SJSA1 (cell line): ENCODE measurements around the gene APOC1. TPM values are rescaled to one million over a fixed set of nuclear protein-coding genes. Genes with fewer than 3 reads are reported as not detected.
"Not testable (repeated sequence)": the region's sequence is repeated elsewhere in the genome, so short reads cannot be mapped to it uniquely, and the experiment has no call there.

Source experiments
- DNase-seq, 2 experiments: peaks; one replicate each; pipeline ENCODE4 v3.0.0-alpha.2; 2015 to 2020; ENCODE audit warnings: low spot score in 2 of 2, low read depth in 1 of 2
- H3K27ac ChIP-seq: fragments of 250-450 bp; sonication (Bioruptor Pico); 2 replicates; pipeline ENCODE4 v1.5.1; 2020; ENCODE audit warnings: mild to moderate bottlenecking, moderate library complexity
- H3K27me3 ChIP-seq: fragments of 250-450 bp; sonication (Bioruptor Pico); replicated peaks from 2 replicates; pipeline ENCODE4 v1.5.1; 2020; ENCODE audit warnings: mild to moderate bottlenecking, moderate library complexity
- H3K36me3 ChIP-seq: fragments of 250-450 bp; sonication (Bioruptor Pico); 2 replicates; pipeline ENCODE4 v1.5.1; 2020; ENCODE audit warnings: mild to moderate bottlenecking
- H3K4me1 ChIP-seq: fragments of 250-450 bp; sonication (Bioruptor Pico); replicated peaks from 2 replicates; pipeline ENCODE4 v1.6.1; 2021; ENCODE audit warnings: mild to moderate bottlenecking
- H3K4me3 ChIP-seq: fragments of 250-450 bp; sonication (Bioruptor Pico); 2 replicates; pipeline ENCODE4 v1.5.1; 2020; ENCODE audit warnings: mild to moderate bottlenecking
- H3K9me3 ChIP-seq: fragments of 250-450 bp; sonication (Bioruptor Pico); replicated peaks from 2 replicates; pipeline ENCODE4 v1.5.1; 2020; ENCODE audit warnings: mild to moderate bottlenecking
- total RNA-seq: library from RNA; depleted of rRNA; stranded (reverse); fragments of >200 nt; shearing (Covaris generic); gene quantifications from 2 replicates; pipeline ENCODE4 v1.2.3, GENCODE V29; 2014

Gene APOC1
- total RNA-seq, 1 experiment from 2014 or later = not detected

DNA sequence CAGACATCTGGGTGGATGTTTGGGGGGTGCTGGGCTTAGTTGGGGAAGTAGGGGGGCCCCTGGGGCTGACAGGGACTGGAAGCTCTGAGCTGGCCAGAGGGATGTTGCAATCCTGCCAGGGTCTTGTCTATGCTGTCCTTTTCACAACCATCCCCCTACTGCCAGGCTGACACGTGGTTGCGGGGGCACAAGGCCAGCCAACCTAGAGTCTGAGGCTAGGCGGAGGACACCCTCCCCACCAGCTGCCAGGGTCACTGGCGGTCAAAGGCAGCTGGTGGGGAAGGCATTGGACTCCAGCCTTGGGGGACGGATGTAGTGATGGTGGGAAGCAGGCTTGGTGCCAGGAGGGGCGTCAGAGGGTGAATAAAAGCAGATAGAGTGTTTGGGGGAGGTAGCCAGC, 1.6 kb upstream of the APOC1 start:
- peaks cover 13% of the 10 kb centered on the region for H3K4me1 ChIP-seq
- no peaks in the 10 kb centered on the region for H3K27me3 ChIP-seq
- DNase-seq = no peak
- no peak overlapping the region for H3K4me3 ChIP-seq
- no peak overlapping the region for H3K27ac ChIP-seq
- H3K9me3 ChIP-seq = no peaks in the 10 kb centered on the region
- no peaks in the 10 kb centered on the region for H3K36me3 ChIP-seq

DNA sequence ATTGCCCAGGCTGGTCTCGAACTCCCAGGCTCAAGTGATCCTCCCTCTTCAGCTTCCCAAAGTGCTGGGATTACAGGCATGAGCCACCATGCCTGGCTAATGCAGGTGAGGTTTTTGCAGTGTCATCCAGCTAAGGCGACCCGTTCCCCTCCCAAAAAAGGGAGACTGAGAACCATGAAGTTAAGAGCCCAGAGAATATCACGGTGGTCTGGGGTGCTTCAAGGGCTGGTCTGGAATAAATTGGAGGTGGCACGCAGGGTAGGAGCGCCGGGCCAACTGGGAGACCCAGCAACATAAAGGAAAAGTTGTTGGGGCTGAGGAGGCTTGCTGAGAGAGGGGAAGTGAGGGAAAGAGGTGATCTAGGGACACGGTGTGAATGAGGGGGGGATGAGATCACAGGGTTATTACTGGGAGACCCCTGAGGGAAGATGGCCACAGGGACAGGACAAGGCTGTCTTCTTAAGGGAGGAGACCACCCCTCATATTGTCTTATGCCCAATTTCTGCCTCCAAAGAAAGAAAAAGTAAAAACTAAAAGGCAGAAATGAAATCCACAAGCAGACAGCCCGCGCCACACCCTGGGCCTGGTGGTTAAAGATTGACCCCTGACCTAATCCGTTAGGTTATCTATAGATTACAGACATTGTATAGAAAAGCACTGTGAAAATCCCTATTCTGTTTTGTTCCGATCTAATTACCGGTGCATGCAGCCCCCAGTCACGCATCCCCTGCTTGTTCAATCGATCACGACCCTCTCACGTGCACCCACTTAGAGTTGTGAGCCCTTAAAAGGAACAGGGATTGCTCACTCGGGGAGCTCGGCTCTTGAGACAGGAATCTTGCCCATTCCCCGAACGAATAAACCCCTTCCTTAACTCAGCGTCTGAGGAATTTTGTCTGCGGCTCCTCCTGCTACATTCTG, 636 bp upstream of the APOC1 start:
- not testable (repeated sequence) for H3K9me3 ChIP-seq, H3K27ac ChIP-seq, DNase-seq, H3K36me3 ChIP-seq, H3K4me3 ChIP-seq, H3K27me3 ChIP-seq
- H3K4me1 ChIP-seq = peaks cover 13% of the 10 kb centered on the region

DNA sequence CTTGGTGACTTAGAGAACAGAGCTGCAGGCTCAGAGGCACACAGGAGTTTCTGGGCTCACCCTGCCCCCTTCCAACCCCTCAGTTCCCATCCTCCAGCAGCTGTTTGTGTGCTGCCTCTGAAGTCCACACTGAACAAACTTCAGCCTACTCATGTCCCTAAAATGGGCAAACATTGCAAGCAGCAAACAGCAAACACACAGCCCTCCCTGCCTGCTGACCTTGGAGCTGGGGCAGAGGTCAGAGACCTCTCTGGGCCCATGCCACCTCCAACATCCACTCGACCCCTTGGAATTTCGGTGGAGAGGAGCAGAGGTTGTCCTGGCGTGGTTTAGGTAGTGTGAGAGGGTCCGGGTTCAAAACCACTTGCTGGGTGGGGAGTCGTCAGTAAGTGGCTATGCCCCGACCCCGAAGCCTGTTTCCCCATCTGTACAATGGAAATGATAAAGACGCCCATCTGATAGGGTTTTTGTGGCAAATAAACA, 9.9 kb downstream of the APOC1 start:
- DNase-seq = no peak
- Histone ChIP-seq H3K27ac (no peak overlapping the region), H3K36me3 (no peaks in the 10 kb centered on the region), H3K9me3 (no peaks in the 10 kb centered on the region), H3K4me3 (no peak overlapping the region), H3K4me1 (peaks cover 7% of the 10 kb centered on the region), H3K27me3 (no peaks in the 10 kb centered on the region)

DNA sequence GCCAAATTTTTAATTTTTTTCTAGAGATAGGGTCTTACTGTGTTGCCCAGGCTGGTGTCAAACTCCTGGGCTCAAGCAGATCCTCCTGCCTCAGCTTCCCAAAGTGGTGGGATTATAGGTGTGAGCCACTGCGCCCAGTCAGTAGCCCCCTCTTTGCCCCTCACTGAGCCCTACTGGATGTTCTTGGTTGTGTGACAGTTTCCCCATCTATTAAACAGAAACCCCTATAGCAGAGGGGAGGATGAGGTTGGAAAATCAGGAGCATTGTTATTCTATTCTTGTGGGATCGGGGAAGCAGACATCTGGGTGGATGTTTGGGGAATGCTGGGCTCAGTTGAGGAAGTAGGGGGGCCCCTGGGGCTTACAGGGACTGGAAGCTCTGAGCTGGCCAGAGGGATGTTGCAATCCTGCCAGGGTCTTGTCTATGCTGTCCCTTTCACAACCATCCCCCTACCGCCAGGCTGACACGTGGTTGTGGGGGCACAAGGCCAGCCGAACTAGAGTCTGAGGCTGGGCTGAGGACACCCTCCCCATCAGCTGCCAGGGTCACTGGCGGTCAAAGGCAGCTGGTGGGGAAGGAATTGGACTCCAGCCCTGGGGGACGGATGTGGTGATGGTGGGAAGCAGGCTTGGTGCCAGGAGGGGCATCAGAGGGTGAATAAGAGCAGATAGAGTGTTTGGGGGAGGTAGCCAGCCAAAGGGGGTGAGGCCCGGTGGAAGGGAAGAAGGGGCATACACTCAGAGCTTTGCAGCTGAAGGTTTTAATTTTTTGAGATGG, 10.9 kb downstream of the APOC1 start:
- no peak for DNase-seq
- Histone ChIP-seq H3K36me3 (no peaks in the 10 kb centered on the region), H3K4me1 (peaks cover 7% of the 10 kb centered on the region), H3K9me3 (no peaks in the 10 kb centered on the region), H3K4me3 (no peak overlapping the region), H3K27me3 (no peaks in the 10 kb centered on the region), H3K27ac (no peak overlapping the region)

DNA sequence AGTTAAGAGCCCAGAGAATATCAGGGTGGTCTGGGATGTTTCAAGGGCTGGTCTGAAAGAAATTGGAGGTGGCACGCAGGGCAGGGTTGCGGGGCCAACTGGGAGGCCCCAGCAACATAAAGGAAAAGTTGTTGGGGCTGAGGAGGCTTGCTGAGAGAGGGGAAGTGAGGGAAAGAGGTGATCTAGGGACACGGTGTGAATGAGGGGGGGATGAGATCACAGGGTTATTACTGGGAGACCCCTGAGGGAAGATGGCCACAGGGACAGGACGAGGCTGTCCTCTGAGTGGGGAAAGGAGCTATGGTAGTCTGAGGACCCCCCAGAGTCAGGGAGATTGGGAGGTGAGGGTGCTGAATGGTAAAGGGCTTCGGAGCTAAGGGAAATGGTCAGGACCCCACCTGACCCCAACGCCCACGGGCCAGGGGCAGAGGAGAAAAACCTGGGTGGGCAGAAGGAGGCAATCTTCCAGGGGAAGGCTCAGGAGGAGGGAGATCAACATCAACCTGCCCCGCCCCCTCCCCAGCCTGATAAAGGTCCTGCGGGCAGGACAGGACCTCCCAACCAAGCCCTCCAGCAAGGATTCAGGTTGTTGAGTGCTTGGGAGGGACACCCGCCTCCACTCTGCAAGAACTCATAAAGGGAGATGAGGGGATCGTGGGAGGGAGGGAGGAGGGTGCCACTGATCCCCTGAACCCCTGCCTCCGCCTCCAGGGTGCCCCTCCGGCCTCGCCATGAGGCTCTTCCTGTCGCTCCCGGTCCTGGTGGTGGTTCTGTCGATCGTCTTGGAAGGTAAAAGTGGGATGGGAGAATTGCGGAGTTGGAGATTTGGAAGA, 12.1 kb downstream of the APOC1 start:
- H3K27me3 ChIP-seq, H3K4me1 ChIP-seq, H3K27ac ChIP-seq, H3K36me3 ChIP-seq, H3K9me3 ChIP-seq, DNase-seq, H3K4me3 ChIP-seq: not testable (repeated sequence)

DNA sequence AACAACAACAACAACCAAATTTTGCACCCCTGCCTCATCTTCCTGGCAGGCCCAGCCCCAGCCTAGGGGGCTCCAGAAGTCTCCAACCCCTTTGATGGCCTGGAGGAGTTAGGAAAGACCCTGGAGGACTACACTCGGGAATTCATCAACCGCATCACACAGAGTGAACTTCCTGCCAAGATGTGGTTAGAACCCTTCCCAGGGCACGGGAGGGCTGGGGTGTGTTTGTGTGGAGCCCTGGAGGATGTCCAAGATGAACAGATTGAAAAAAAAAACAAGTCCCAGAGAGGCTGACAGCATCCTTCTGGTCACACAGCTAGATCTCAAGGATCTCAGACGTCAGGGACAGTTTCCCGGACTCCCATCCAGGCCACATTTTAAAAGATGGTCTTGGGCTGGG, 13.3 kb downstream of the APOC1 start:
- Histone ChIP-seq H3K9me3 (no peaks in the 10 kb centered on the region), H3K4me3 (no peak overlapping the region), H3K27ac (no peak overlapping the region), H3K27me3 (no peaks in the 10 kb centered on the region), H3K36me3 (no peaks in the 10 kb centered on the region), H3K4me1 (peaks cover 7% of the 10 kb centered on the region)
- no peak for DNase-seq

DNA sequence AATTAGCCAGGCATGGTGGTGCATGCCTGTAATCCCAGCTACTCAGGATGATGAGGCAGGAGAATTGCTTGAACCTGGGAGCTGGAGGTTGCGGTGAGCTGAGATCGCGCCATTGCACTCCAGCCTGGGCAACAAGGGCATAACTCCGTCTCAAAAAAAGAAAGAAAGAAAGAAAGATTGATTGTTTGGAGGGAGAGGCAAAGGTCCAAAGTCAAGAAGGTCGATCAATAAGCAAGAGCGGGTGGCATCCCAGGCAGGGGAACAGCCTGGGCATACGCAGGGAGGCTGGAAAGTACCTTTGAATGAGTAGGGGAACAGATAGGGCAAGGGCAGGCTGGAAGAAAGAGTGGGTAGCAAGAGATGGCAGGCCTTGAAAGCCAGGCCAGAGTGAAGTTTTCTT, 15.7 kb downstream of the APOC1 start:
- no peaks in the 10 kb centered on the region for H3K27me3 ChIP-seq
- no peak for DNase-seq
- peaks cover 7% of the 10 kb centered on the region for H3K4me1 ChIP-seq
- H3K36me3 ChIP-seq = no peaks in the 10 kb centered on the region
- no peak overlapping the region for H3K27ac ChIP-seq
- no peak overlapping the region for H3K4me3 ChIP-seq
- no peaks in the 10 kb centered on the region for H3K9me3 ChIP-seq

DNA sequence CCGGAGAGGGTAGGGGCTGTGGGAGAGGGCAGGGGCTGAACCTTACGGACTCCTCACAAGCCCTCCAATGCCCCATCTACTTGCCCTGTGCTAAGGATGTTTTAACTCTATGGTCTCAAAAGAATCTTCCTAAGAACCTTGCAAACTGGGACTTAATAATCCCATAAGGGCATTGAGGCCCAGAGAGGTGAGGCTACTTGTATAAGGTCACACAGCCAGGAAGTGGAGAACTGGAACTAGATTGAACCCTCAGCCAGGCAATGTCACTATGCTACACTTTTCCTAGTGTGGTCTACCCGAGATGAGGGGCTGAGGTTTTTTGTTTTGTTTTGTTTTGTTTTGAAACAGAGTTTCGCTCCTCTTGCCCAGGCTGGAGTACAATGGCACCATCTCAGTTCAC, 17.1 kb downstream of the APOC1 start:
- Histone ChIP-seq H3K4me3 (no peak overlapping the region), H3K27ac (no peak overlapping the region), H3K36me3 (no peaks in the 10 kb centered on the region), H3K4me1 (peaks cover 7% of the 10 kb centered on the region), H3K9me3 (no peaks in the 10 kb centered on the region), H3K27me3 (no peaks in the 10 kb centered on the region)
- DNase-seq = no peak

DNA sequence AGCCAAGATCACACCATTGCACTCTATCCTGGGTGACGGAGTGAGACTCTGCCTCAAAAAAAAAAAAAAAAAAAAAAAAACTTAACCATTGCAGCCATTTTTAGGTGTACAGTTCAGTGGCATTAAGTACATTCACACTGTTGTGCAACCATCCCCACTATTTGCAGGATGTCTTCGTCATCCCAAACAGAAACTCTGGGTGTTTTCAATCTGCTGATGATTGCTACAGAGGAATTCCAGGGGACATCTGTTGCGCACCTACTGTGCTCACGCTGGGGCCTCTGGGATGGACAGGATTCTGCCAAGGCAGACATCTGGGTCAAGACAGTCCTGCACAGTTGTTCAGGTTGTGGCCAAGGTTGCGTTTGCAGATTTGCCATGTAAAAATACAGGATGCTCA, 25.3 kb downstream of the APOC1 start:
- DNase-seq = no peak
- H3K27me3 ChIP-seq = no peaks in the 10 kb centered on the region
- no peak overlapping the region for H3K4me3 ChIP-seq
- no peaks in the 10 kb centered on the region for H3K36me3 ChIP-seq
- H3K27ac ChIP-seq = no peak overlapping the region
- H3K4me1 ChIP-seq = no peaks in the 10 kb centered on the region
- H3K9me3 ChIP-seq = no peaks in the 10 kb centered on the region

DNA sequence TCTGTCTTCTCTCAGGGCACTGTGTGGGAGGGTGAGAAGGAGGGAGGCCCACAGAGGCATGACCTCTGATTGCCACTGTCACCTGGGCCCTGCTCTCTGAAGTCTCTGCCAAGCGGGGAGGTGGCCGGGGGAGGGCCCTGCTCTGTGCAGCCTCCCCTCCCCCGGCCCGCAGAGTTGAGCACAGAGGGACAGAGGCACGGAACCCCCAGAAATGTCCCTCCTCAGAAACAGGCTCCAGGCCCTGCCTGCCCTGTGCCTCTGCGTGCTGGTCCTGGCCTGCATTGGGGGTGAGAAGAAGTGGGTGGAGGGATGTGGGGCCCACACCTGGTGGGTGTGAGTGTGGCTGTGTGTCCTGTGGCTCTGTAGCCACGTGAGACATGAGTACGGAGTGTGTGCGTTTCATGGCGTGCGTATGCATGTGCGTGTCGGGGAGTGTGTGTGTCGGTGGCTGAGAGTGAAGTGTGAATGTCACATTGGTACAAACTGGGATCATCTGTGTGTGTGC, 27.7 kb downstream of the APOC1 start, which contains the start of gene APOC4:
Gene APOC4, plus strand, starts transcription at position 171 of the 505 bp plus-strand sequence. Its CDS starts 41 bp downstream, at position 212.
- Histone ChIP-seq H3K27me3 (no peaks in the 10 kb centered on the region), H3K36me3 (no peaks in the 10 kb centered on the region), H3K9me3 (no peaks in the 10 kb centered on the region), H3K27ac (no peak within 1 kb of the TSS), H3K4me3 (no peak within 1 kb of the TSS), H3K4me1 (no peaks in the 10 kb centered on the region)
- DNase-seq = no peak

DNA sequence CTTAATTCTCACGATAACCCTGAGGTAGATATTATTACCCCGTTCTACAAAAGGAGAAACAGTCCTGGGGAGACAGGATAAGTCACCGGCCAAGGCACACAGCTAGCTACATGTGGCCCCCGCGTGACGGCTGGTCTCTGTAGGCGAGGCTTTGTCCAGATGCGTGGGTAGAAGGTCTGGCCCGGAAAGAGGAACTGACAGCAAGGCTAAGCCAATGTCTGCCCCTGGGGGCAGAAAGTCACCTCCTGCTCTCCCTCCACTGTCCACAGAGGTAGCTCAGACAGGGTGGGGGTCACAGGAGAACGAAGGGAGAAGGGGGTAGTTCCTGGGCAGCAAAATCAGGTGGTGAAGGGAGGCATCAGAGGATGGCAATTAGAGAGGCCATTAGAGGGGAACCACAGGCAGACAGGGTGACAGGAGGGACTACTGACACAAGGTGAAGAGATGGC, 29.4 kb downstream of the APOC1 start:
- H3K27ac ChIP-seq = no peak overlapping the region
- no peaks in the 10 kb centered on the region for H3K27me3 ChIP-seq
- H3K36me3 ChIP-seq = no peaks in the 10 kb centered on the region
- no peak overlapping the region for H3K4me3 ChIP-seq
- H3K9me3 ChIP-seq = no peaks in the 10 kb centered on the region
- no peaks in the 10 kb centered on the region for H3K4me1 ChIP-seq
- no peak for DNase-seq

DNA sequence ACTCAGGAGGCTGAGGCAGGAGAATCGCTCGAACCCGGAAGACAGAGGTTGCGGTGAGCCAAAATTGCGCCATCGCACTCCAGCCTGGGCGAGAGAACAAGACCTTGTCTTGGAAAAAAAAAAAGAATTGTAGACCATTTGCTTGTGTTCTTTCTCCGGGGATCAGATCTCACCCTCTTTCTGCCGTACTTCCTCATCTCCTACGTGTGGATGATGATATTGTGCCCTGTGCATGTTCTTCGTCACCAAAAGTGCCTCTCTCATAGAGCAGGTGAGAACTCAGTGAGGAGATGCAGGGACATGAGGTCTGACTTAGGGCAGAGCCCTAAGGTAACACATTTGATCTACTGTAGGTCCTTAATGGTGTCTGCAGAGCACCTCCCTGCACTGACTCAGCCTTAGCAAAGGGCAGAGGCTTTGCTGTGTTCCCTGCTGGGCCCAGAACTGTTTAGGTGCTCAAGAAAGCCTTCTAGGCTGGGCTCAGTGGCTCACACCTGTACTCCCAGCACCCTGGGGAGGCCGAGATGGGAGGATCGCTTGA, 32.7 kb downstream of the APOC1 start:
- no peak overlapping the region for H3K27ac ChIP-seq
- no peaks in the 10 kb centered on the region for H3K9me3 ChIP-seq

DNA sequence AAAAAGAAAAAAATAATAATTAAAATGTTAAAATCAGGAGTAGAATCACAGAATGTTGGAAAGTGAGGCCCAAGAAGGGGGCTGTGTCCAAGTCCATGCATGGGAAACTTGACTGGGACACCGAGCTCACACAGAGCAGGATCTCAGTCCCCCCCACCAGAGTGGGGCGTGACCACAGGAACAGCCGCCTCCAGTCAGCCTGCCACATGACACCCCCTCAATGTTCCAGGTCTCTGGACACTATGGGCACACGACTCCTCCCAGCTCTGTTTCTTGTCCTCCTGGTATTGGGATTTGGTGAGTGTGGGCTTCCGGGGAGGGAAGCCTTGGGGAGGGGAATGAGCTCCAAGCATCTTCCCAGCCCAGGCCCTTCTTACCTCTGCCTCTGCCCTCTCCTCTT, 33.8 kb downstream of the APOC1 start:
- H3K9me3 ChIP-seq = no peaks in the 10 kb centered on the region
- no peak overlapping the region for H3K27ac ChIP-seq
- H3K27me3 ChIP-seq = no peaks in the 10 kb centered on the region
- no peaks in the 10 kb centered on the region for H3K4me1 ChIP-seq
- no peak for DNase-seq
- no peak overlapping the region for H3K4me3 ChIP-seq
- H3K36me3 ChIP-seq = no peaks in the 10 kb centered on the region

More for the DNA sequence above, 32.7 kb downstream of the APOC1 start:
- no peak for DNase-seq
- no peaks in the 10 kb centered on the region for H3K36me3 ChIP-seq
- H3K27me3 ChIP-seq = no peaks in the 10 kb centered on the region
- no peak overlapping the region for H3K4me3 ChIP-seq
- no peaks in the 10 kb centered on the region for H3K4me1 ChIP-seq
